Measurements from ENCODE around the gene INTS6.

INTS6 gene

GRCh38 chr13:51311957-51312520 is 140.8 kb downstream of the INTS6 start:
- no peak for DNase-seq
